Fibroblast of skin of right quadriceps (primary cell): ENCODE results near the gene NUP42.
A peak's percentile ranks its signal among the peaks of the same experiment; 100 is the strongest.
"Not testable (repeated sequence)": the region's sequence is repeated elsewhere in the genome, so short reads cannot be mapped to it uniquely, and the experiment has no call there.

ENCODE experiments used
- DNase-seq: peaks from one replicate; pipeline ENCODE4 v3.0.0-alpha.2; 2013

Gene NUP42

GRCh38 chr7:23205909-23206767 lies 24.3 kb downstream of the NUP42 start:
- DNase-seq, result peak; percentile 23

- DNase-seq, result no peak
Observed at GRCh38 chr7:23207021-23207420, 25.2 kb downstream of the NUP42 start.

- no peak for DNase-seq
Observed at GRCh38 chr7:23207884-23208283, 26.0 kb downstream of the NUP42 start.

GRCh38 chr7:23208316-23208715 lies 26.5 kb downstream of the NUP42 start:
- no peak for DNase-seq

DNA sequence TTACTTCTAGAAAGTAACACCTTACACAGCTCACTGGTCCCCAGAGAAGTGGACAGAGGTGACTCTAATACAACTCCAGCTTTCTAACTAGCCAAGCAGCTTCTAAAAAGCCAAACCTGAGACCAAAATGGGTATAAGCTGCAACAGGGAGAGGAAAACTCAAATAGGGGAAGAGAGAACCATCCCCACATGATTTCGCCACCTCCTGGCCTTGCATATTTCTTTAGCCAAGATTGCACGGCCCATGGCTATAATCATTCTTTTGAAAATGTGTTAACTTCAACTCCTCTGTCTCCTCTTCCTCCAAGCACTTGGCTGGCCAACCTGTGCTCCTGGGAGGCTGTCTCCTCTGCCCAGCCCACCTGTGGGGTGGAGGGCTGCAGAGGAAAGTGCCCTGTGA lies 28.7 kb downstream of the NUP42 start:
- no peak for DNase-seq

- no peak for DNase-seq
Observed at GRCh38 chr7:23211589-23211988, 29.7 kb downstream of the NUP42 start.

DNA sequence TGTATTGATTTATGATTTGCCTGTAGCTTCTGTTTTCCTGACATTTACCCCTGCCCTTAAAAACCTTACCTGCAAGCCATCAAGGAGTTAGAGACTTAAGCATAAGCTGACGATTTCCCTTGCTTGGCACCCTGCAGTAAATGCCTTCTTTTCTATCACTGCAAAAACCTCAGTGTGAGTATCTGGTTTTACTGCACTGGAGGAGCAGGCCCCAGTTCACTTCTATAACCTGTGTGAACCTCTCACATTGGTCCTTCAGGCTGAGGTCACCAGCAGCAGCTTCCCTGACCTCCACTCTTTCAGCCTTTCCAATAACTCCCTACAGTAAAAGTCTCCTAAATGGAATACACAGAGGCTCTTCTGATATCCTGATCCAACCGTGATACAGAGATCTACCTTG lies 30.5 kb downstream of the NUP42 start:
- no peak for DNase-seq

GRCh38 chr7:23212841-23213240 lies 31.0 kb downstream of the NUP42 start:
- DNase-seq, result no peak

GRCh38 chr7:23213755-23214154 lies 31.9 kb downstream of the NUP42 start:
- DNase-seq, result no peak

DNA sequence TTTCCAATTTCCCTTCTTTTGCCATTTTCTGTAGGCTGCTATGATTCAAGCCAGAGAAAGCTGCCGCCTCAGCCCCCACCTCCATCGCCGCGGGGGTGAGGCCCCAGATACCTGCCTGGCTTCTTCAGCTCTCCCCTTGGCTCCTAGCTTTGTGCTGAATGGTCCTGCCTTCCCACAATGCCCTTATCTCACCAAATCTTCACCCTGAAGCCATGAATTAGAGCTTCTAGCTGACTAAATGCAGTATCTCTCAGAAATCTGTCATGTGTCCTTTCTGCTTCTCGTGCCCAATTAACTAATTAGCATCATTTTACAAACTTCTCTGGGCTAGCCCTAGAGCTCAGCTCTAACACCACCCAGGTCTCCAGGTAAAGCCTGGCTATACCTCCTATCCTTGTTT lies 32.6 kb downstream of the NUP42 start:
- no peak for DNase-seq

- DNase-seq, result no peak
Observed at GRCh38 chr7:23214938-23215337, 33.1 kb downstream of the NUP42 start.

- no peak for DNase-seq
Observed at GRCh38 chr7:23216021-23216420, 34.2 kb downstream of the NUP42 start.

GRCh38 chr7:23218196-23218595 lies 36.3 kb downstream of the NUP42 start:
- no peak for DNase-seq

- no peak for DNase-seq
Observed at GRCh38 chr7:23220690-23221305, 39.0 kb downstream of the NUP42 start.

DNA sequence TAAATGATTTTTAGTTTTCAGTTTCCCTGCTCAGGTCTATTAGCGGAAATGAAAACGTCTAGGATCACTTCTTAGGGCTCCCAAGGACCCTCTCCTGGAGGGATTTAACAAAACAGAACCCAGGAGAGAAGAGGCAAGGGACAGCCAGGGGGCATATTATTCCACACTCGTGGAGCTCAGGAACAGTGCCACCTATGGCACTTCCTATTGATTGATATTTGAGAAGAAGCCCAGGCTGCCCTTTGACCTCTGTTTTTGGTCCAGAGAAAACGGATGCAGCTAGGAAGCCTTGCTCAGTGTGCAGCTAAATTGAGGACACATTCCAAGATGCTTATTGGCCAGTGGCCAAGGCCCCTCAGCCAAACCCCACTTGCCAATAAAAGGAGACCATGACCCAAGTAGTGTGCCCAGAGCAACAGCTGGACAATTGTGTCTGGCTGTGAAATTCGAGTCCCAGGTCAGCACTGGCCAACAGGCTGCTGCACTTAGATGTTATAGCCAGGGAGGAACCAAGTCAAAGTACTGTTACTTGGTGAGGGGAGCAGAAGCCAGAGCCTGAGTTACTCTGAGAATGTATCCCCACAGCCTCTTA lies 40.7 kb downstream of the NUP42 start:
- DNase-seq, result no peak

DNA sequence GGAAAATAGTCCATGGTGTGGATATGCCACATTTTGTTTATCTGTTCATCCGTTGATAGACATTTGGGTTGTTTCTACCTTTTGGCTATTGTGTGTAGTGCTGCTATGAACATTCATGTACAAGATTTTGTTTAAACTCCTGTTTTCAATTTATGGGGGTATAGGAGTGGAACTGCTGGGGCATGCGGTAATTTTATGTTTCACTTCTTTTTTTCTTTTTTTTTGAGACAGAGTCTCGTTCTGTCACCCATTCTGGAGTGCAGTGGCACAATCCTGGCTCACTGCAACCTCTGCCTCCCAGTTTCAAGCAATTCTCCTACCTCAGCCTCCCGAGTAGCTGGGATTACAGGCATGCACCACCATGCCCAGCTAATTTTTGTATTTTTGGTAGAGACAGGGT lies 42.5 kb downstream of the NUP42 start:
- not testable (repeated sequence) for DNase-seq

- DNase-seq, result no peak
Observed at GRCh38 chr7:23226844-23227450, 45.1 kb downstream of the NUP42 start.

GRCh38 chr7:23228412-23228811 lies 46.6 kb downstream of the NUP42 start:
- no peak for DNase-seq

GRCh38 chr7:23230641-23231101 lies 48.8 kb downstream of the NUP42 start:
- DNase-seq, result no peak

DNA sequence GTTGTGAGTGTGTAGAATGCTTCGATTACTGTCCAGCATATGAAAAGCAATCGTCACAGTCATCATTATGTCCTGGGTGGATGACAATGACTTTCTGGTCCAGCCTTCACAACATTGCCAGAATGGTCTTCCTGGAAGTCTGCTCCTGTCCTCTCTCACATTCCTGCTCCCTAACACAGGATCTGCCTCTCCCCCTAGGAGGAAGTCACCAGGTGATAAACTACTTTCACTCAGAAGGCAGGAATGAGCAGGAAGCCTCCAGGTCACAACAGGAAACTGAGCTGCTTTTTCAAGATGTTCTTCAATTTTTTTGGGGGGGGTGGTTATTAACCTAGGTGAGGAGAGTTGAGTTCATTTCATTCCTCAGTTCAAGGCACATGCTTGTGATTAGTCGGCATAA lies 51.1 kb downstream of the NUP42 start:
- DNase-seq, result no peak

DNA sequence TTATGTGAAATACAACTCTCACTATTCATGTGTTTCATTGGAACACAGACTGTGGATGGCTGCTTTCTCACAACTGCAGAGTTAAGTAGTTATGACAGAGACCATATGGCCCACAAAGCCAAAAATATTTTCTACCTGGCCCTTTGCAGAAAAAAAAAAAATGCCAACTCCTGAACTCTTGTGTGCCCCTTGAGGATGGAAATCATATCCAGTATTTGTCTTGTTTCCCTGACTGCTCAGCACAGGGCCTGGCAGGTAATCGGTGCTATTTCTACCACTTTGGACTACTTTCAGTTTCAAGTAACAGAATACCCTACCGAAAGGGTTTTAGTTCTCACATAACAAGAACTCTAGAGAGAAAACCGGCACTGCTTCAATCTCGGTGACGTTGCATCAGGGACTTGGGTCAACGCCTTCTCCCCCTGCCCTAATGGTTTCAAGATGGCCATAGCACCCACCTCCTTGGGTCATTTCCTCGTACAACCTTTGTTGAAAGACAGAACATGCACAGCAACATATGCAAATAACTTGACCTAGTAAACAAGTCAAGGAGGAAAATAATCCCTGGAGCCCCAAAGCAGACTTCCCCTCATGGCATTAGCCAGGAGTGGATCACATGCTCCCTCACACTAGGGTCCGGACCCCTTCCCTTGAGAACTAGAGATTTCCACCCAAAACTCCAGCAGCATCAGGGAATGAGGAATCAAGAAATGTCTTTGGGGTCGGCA lies 52.9 kb downstream of the NUP42 start:
- DNase-seq, result no peak

DNA sequence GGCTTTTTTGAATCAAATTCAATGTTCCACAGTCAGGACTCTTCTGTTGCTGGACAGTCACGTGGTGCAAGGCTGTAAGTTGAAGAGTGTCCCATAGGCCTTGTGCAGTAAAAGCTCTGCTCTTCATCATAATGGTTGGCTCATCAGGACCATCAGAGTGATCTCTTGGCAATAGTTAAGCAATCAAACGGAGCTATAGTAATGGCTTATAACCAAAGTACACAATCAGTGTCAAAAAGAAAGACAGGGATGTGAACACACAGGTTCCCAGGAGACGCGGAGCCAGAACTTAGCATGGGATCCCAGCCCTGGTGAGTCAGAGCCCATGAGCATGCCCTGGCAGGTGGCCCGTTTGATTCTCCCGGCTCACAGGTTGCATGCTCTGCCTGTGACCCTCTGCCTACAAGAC lies 54.0 kb downstream of the NUP42 start:
- peak; percentile 35 for DNase-seq

DNA sequence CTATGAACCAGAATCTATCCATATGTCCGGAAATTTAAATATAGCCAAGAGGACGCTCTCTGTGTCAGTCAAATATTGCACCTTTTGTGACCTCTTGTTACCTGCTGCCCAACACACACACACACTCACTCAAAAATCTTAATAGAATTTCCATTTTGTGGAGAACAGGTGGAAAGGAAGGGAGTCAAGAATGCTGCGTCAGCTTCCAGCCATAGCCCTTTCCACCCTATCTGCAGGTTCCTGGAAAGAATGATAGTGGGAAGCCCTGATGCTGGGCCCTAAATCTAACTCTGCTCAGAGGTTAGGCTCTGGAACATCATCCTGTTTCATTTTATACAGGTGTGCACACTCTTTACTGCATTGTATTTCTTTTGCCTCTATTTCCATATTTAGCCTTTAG lies 55.2 kb downstream of the NUP42 start:
- DNase-seq, result no peak
